Measurements from ENCODE around the gene LYRM2. TPM values are rescaled to one million over a fixed set of nuclear protein-coding genes. Genes with fewer than 3 reads are reported as not detected.

The LYRM2 gene
- total and polyA plus RNA-seq, 2 experiments from 2014 or later: 38.5 to 66.3 TPM

- Histone ChIP-seq H3K4me3 (no peak overlapping the region), H3K4me1 (ENCODE audit: insufficient read depth) (peaks cover 3% of the 10 kb centered on the region), H3K36me3 (replicated peaks; ENCODE audit: insufficient read depth, low read depth) (no peaks in the 10 kb centered on the region), H3K9me3 (ENCODE audit: low read depth) (no peaks in the 10 kb centered on the region), H3K4me2 (no peak overlapping the region), H3K9me2 (replicated peaks; ENCODE audit: insufficient read depth) (no peaks in the 10 kb centered on the region), H3K27me3 (no peaks in the 10 kb centered on the region), H4K20me1 (ENCODE audit: insufficient read depth, poor library complexity, severe bottlenecking) (no peaks in the 10 kb centered on the region), H3K27ac (no peak overlapping the region), H2AFZ (no peak overlapping the region), H3K79me2 (no peaks in the 10 kb centered on the region)
- no peak for TF ChIP-seq EZH2 (IDR thresholded peaks at IDR 0.05; ENCODE audit: borderline replicate concordance)
- TF ChIP-seq EZH2phosphoT487 (IDR thresholded peaks at IDR 0.05; ENCODE audit: low read depth, severe bottlenecking, unreplicated experiment): no peak
- TF ChIP-seq CTCF (IDR thresholded peaks at IDR 0.05; ENCODE audit: poor library complexity): no peak
- WGBS (ENCODE audit: low lambda C conversion rate, missing lambda C conversion rate): 93% methylated on average over 9 of the region's 9 CpGs
- DNase-seq (ENCODE audit: low spot score): no peak
Measured at GRCh38 chr6:89630488-89630887, 8.1 kb downstream of the LYRM2 start.

GRCh38 chr6:89623749-89624148 lies 14.8 kb downstream of the LYRM2 start:
- H3K27ac ChIP-seq: no peak overlapping the region
- WGBS (ENCODE audit: low lambda C conversion rate, missing lambda C conversion rate): 95% methylated on average over 8 of the region's 8 CpGs
- no peak overlapping the region for H3K4me3 ChIP-seq
- DNase-seq (ENCODE audit: low spot score): no peak
- no peak overlapping the region for H2AFZ ChIP-seq
- TF ChIP-seq CTCF (IDR thresholded peaks at IDR 0.05; ENCODE audit: poor library complexity): no peak
- no peak for TF ChIP-seq EZH2 (IDR thresholded peaks at IDR 0.05; ENCODE audit: borderline replicate concordance)
- TF ChIP-seq EZH2phosphoT487 (IDR thresholded peaks at IDR 0.05; ENCODE audit: low read depth, severe bottlenecking, unreplicated experiment): no peak
- no peaks in the 10 kb centered on the region for H3K9me3 ChIP-seq (ENCODE audit: low read depth)
- H3K4me1 ChIP-seq (ENCODE audit: insufficient read depth): no peaks in the 10 kb centered on the region
- H3K9me2 ChIP-seq (replicated peaks; ENCODE audit: insufficient read depth): no peaks in the 10 kb centered on the region
- no peaks in the 10 kb centered on the region for H3K36me3 ChIP-seq (replicated peaks; ENCODE audit: insufficient read depth, low read depth)
- H4K20me1 ChIP-seq (ENCODE audit: insufficient read depth, poor library complexity, severe bottlenecking): no peaks in the 10 kb centered on the region
- H3K79me2 ChIP-seq: no peaks in the 10 kb centered on the region
- H3K4me2 ChIP-seq: no peak overlapping the region
- no peaks in the 10 kb centered on the region for H3K27me3 ChIP-seq

DNA sequence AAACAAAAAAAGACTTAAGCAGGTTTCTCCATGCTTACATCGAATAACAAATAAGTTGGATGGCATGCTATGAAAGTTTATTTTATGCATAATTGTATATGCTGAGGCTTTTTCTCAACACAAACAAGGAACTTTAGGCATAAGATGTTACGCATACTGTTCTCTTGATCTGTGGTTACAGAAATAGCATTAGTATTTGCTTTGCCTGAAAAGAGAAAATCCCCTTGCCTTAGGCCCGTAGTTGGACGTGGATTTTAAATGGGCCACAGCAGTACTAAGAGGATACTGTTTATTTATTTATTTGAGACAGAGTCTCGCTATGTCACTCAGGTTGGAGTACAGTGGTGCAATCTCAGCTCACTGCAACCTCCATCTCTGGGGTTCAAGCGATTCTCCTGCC lies 19.0 kb downstream of the LYRM2 start:
- H3K36me3 ChIP-seq (replicated peaks; ENCODE audit: insufficient read depth, low read depth): no peaks in the 10 kb centered on the region
- H2AFZ ChIP-seq: no peak overlapping the region
- H3K9me2 ChIP-seq (replicated peaks; ENCODE audit: insufficient read depth): no peaks in the 10 kb centered on the region
- DNase-seq (ENCODE audit: low spot score): no peak
- H3K4me1 ChIP-seq (ENCODE audit: insufficient read depth): no peaks in the 10 kb centered on the region
- TF ChIP-seq CTCF (IDR thresholded peaks at IDR 0.05; ENCODE audit: poor library complexity) (no peak), EZH2 (IDR thresholded peaks at IDR 0.05; ENCODE audit: borderline replicate concordance) (no peak), EZH2phosphoT487 (IDR thresholded peaks at IDR 0.05; ENCODE audit: low read depth, severe bottlenecking, unreplicated experiment) (no peak)
- H3K27ac ChIP-seq: no peak overlapping the region
- WGBS (ENCODE audit: low lambda C conversion rate, missing lambda C conversion rate): 95% methylated on average over 6 of the region's 6 CpGs
- no peaks in the 10 kb centered on the region for H3K27me3 ChIP-seq
- H3K79me2 ChIP-seq: no peaks in the 10 kb centered on the region
- H3K9me3 ChIP-seq (ENCODE audit: low read depth): no peaks in the 10 kb centered on the region
- no peaks in the 10 kb centered on the region for H4K20me1 ChIP-seq (ENCODE audit: insufficient read depth, poor library complexity, severe bottlenecking)
- no peak overlapping the region for H3K4me3 ChIP-seq
- H3K4me2 ChIP-seq: no peak overlapping the region

DNA sequence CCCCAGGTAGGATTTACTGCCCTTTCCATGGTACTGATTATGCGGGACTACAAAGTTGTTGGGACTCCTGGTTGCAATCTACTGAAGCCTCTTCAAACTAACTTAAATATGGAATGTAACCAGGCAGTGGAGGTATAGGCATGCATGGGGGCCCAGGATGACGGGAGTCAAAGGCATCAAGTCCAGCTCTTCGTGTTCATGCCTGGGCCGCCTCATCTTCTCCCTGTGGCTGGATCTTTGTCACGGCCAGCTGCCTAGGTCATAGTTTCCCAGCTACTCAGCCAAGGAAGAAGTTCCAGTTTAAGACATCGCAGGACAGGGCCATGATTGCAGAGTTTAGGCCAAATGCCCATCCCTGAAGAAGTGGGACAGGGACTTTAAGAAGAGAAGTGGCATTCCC lies 20.5 kb downstream of the LYRM2 start:
- no peaks in the 10 kb centered on the region for H3K36me3 ChIP-seq (replicated peaks; ENCODE audit: insufficient read depth, low read depth)
- H3K9me3 ChIP-seq (ENCODE audit: low read depth): no peaks in the 10 kb centered on the region
- no peaks in the 10 kb centered on the region for H3K79me2 ChIP-seq
- H3K4me3 ChIP-seq: no peak overlapping the region
- no peaks in the 10 kb centered on the region for H3K27me3 ChIP-seq
- H4K20me1 ChIP-seq (ENCODE audit: insufficient read depth, poor library complexity, severe bottlenecking): no peaks in the 10 kb centered on the region
- H2AFZ ChIP-seq: no peak overlapping the region
- WGBS (ENCODE audit: low lambda C conversion rate, missing lambda C conversion rate): 96% methylated on average over 6 of the region's 6 CpGs
- no peak overlapping the region for H3K4me2 ChIP-seq
- DNase-seq (ENCODE audit: low spot score): no peak
- H3K4me1 ChIP-seq (ENCODE audit: insufficient read depth): no peaks in the 10 kb centered on the region
- no peak overlapping the region for H3K27ac ChIP-seq
- H3K9me2 ChIP-seq (replicated peaks; ENCODE audit: insufficient read depth): no peaks in the 10 kb centered on the region
- TF ChIP-seq EZH2phosphoT487 (IDR thresholded peaks at IDR 0.05; ENCODE audit: low read depth, severe bottlenecking, unreplicated experiment) (no peak), CTCF (IDR thresholded peaks at IDR 0.05; ENCODE audit: poor library complexity) (no peak), EZH2 (IDR thresholded peaks at IDR 0.05; ENCODE audit: borderline replicate concordance) (no peak)

All from hepatocyte (in vitro differentiated cells).